GM12874 (cell line): ENCODE results near the gene DTL.

ENCODE experiments used
- TF ChIP-seq, protein P1 (sequence below): IDR thresholded peaks from 2 replicates; pipeline ENCODE4 v1.5.1; 2011; ENCODE audit warnings: low read depth, mild to moderate bottlenecking, control low read depth, low read length, moderate library complexity; ENCODE audit not compliant: insufficient read depth

DTL gene

DNA sequence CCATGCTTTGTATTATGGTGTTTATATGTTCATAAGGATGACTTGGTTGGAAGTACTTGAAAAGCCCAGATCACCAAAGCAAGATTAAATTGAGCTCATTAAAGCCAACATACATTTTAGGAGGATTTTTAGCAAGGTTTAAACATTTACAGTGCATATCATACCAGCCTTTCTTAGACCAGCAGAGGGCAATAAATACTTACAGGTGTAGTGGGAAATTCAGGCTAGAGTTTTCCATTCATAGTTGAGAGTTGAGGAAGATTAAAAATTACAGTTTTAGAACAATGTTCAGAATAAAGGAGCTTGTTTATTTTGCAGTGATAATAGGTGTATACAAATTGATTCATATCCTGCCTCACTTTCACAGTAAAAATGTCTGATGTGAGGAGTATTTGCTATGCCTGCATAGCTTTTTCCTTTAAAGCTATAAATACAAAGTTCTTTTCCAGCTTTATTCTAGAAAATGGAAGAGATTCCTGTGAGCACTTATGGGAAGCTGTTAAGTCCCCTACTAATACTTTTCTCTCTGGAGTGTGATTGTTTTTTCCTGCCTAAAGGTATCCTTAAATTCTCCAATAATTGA, 35.3 kb downstream of the DTL start:
- TF ChIP-seq, protein P1, sequence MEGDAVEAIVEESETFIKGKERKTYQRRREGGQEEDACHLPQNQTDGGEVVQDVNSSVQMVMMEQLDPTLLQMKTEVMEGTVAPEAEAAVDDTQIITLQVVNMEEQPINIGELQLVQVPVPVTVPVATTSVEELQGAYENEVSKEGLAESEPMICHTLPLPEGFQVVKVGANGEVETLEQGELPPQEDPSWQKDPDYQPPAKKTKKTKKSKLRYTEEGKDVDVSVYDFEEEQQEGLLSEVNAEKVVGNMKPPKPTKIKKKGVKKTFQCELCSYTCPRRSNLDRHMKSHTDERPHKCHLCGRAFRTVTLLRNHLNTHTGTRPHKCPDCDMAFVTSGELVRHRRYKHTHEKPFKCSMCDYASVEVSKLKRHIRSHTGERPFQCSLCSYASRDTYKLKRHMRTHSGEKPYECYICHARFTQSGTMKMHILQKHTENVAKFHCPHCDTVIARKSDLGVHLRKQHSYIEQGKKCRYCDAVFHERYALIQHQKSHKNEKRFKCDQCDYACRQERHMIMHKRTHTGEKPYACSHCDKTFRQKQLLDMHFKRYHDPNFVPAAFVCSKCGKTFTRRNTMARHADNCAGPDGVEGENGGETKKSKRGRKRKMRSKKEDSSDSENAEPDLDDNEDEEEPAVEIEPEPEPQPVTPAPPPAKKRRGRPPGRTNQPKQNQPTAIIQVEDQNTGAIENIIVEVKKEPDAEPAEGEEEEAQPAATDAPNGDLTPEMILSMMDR, result peak; percentile 15; the same call in 1 of the 2 replicates

DNA sequence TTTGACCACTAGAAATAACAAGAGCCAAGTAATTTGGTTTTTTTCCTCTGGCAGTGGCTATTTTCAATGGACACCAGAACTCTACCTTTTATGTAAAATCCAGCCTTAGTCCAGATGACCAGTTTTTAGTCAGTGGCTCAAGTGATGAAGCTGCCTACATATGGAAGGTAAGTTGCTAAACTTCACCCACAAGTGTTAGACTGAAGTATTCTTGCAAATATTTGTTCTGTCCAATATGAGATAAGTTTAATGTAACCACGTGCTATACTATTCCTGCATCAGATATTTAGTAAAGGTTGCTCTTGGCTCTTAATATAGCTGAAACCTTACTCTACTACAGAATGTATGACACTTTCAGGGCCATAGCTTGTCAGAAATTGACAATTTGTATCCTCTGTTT, 36.5 kb downstream of the DTL start:
- TF ChIP-seq, protein P1, result no peak

DNA sequence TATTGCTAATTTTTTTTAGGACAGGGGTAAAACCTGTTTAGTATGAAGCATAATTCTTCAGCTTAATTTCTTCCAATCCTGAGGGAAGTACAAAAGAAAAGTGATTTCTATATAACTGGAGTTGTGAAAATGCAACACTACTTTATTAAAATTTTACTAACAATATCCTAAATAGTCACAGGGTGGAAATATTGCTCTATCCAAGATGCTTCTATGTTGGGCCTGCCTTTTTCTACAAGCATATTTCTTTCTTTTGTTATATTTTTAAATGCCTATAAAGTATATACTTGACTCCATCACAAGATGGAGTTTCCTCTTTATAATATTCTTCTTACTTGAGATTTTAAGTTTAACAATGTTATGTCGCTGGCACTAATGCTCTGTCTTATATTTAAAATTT, 37.9 kb downstream of the DTL start:
- TF ChIP-seq, protein P1, result no peak

DNA sequence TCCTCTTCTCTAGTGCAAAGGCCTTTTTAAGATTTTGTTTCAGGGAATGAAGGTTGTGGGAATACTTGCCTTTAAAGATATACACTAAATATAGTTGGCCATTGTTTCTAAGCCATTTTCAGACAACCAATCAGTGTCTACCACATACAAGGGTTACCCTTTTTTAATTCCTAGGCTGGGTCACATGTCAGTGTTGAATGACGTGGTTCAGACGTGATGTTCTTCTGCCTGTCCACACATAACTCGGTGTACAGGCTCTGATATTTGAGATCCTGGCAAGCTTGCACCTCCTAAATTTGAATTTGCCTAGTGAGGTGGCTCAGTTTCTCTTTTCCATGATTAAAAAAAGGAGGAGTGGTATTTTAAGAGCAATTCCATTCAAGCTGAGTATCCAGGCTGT, 38.8 kb downstream of the DTL start:
- TF ChIP-seq, protein P1, result no peak

DNA sequence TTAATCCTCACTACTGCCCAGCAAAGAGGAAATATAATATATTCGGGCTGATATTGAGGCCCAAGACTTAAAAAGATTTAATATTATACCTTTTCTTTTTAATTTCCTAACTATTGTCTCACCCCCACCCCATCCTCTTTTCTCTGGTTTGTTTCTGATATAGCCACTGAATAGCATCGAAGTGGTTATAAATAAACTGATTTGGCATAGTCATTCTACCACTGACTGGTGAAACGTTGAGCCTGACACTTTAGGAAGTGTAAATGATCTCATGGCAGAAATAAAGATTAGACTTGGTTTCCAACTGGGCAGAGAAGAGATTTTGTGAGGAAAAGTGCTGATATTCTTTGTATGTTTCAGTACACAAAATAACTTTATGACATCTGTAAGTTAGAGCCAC, 39.3 kb downstream of the DTL start:
- TF ChIP-seq, protein P1, result no peak

DNA sequence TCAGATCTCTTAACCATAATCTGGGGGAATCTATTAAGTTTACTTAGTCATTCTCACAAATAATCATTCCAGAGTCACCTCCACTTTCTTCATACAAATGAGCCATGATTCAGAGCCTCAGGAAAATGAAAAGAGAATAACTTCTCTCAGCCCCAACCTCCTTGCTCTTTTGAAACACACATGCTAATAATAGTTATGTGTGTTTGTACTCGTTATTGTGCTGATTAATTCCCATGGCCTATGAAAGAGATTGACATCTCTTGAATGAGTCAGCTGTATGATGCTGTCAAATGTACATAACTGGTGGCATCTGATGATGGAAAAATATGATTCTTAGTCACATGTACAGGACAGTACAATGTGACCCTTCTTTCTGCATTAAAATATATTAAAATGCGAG, 41.5 kb downstream of the DTL start:
- TF ChIP-seq, protein P1, result no peak

DNA sequence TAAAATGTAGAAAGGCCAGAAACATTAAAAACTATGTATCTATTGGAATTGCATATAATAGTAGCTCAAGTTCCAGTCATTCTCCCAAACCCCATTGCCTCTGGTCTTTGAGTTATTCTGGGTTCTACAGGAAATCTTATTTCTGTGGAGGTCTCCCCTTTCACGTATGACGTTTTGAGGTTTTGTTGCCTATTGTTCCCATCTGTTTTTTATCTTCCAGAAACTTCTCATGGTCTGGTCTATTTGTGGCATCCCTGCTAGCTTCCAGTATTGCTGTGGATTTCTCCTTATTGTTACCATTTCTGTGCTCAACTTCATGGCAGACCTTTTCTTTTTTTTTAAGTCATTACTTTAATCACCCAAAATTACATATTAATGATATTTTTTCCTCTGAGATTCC, 43.3 kb downstream of the DTL start:
- TF ChIP-seq, protein P1, result no peak

DNA sequence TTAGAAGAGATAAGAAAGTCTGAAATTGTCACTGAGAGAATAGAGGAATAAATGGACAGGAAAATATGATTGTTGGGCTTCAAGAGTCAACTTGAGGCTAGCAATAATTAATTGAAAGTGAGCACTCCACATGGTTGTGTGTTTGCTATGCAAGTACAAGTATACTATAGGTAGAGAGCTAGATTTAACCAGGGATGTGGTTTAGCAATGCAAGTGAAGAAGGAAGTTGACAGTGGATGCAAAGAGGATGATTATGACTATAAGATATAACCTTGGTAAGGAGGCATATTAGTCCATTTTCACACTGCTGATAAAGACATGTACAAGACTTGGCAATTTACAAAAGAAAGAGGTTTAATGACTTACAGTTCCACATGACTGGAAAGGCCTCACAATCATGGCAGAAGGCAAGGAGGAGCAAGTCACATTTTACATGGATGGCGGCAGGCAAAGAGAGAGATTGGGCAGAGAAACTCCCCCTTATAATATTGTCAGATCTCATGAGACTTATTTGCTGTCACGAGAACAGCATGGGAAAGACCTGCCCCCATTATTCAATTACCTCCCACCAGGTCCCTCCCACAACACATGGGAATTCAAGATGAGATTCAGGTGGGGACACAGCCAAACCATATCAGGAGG, 47.3 kb downstream of the DTL start:
- TF ChIP-seq, protein P1, result no peak
